NB4 (cell line): ENCODE measurements around the gene SAP30L.

Experiments used
- DNase-seq: peaks from one replicate; pipeline ENCODE4 v3.0.0; 2010; ENCODE audit warnings: low read depth
- H3K4me3 ChIP-seq: one replicate; pipeline ENCODE4 v1.5.1; 2011; ENCODE audit warnings: mild to moderate bottlenecking, low read depth, low read length, moderate library complexity
- MYC ChIP-seq: IDR thresholded peaks from 2 replicates; pipeline ENCODE4 v1.6.1; 2011; ENCODE audit warnings: low read depth, low read length
- POLR2A ChIP-seq: IDR thresholded peaks from 2 replicates; pipeline ENCODE4 v1.6.1; 2011; ENCODE audit warnings: mild to moderate bottlenecking; ENCODE audit not compliant: insufficient read length; ENCODE audit errors: extremely low read depth
- TF ChIP-seq, protein P1 (sequence below): IDR thresholded peaks from one replicate; pipeline ENCODE4 v1.5.1; 2012; ENCODE audit warnings: low read depth, low read length
- TF ChIP-seq, protein P2 (sequence below): IDR thresholded peaks from 2 replicates; pipeline ENCODE4 v1.6.1; 2011; ENCODE audit warnings: low read depth, low read length

Gene SAP30L

DNA sequence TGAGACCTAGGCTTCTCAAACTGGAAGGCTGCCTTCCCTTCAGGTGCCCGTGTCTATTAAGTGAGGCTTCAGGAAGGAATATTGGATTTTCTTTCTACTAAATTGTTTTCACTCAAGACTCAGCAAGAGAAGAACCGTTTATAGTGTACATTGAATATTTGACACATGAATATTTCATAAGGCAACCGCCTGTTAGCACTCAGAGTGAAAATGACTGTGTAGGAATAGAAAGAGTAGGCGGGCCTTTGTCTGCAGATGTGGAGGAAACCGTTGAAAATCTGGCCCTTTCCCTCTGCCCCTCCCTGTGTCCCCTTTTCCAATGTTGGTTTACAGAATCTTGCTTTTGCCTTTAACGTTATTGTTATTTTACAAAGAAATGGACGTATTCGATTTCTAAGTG lies 6.2 kb downstream of the SAP30L start:
- TF ChIP-seq, protein P1, sequence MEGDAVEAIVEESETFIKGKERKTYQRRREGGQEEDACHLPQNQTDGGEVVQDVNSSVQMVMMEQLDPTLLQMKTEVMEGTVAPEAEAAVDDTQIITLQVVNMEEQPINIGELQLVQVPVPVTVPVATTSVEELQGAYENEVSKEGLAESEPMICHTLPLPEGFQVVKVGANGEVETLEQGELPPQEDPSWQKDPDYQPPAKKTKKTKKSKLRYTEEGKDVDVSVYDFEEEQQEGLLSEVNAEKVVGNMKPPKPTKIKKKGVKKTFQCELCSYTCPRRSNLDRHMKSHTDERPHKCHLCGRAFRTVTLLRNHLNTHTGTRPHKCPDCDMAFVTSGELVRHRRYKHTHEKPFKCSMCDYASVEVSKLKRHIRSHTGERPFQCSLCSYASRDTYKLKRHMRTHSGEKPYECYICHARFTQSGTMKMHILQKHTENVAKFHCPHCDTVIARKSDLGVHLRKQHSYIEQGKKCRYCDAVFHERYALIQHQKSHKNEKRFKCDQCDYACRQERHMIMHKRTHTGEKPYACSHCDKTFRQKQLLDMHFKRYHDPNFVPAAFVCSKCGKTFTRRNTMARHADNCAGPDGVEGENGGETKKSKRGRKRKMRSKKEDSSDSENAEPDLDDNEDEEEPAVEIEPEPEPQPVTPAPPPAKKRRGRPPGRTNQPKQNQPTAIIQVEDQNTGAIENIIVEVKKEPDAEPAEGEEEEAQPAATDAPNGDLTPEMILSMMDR, result no peak
- no peak for TF ChIP-seq POLR2A
- no peak for TF ChIP-seq MYC
- TF ChIP-seq, protein P2, sequence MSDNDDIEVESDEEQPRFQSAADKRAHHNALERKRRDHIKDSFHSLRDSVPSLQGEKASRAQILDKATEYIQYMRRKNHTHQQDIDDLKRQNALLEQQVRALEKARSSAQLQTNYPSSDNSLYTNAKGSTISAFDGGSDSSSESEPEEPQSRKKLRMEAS, result no peak
- no peak overlapping the region for H3K4me3 ChIP-seq
- DNase-seq, result no peak

DNA sequence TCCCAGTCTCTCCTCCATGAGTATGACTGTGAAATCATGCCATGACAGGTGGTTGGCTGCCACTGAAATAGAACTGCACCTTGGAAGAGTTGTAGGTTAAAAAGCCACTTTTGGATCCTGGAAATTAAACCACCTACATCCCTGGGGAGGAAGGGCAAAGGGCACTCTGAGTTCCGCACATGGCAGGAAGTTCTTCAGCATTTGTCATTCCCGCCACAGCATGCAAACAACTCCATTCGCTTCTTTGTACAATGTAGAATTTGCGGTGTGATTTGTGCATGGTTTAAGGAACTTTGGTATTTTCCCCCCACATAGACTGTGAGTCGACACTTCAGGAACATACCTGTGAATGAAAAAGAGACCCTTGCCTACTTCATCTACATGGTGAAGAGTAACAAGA lies 9.8 kb downstream of the SAP30L start:
- TF ChIP-seq, protein P1, result no peak
- TF ChIP-seq MYC (no peak), POLR2A (no peak)
- TF ChIP-seq, protein P2, result no peak
- no peak for DNase-seq
- H3K4me3 ChIP-seq, result no peak overlapping the region

DNA sequence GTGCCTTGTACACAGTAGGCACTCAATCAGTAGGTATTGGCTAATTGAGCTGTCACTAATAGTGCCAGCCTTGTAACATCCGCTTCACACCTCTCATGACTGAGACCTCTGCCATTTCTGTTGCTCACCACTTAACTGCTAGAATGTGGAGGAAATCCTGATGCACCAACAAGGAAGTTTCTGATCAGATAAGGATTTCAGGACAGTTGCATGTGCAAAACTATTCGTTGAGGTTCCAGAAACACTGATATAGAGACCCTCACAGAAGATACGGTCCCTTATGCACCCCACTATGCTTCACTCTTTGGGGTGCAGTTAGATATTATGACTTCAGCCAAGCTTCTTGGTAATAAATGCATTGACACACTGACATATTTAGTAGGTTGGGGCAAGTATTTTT lies 10.7 kb downstream of the SAP30L start:
- H3K4me3 ChIP-seq, result no peak overlapping the region
- TF ChIP-seq, protein P2, result no peak
- no peak for TF ChIP-seq POLR2A
- TF ChIP-seq MYC, result no peak
- TF ChIP-seq, protein P1, result no peak
- no peak for DNase-seq

DNA sequence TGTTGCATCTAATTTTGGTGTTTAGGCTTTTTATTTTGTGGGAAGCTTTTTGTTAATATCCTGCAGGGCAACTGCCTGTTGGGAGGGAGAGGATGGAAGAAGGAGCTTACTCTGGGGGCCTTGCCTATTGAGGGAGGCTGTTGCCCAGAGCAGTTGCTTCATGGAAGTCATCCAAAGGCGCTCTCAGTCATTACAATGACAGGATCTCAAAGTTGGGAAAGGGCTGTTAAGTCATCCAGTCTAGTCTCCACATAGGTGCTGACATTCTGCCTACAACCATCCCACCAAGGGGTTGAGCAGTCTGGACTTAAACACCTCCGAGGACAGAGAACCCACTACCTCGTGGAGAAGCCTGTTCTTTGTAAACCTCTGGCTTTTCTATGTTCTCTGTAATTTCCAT lies 13.2 kb downstream of the SAP30L start:
- H3K4me3 ChIP-seq, result no peak overlapping the region
- no peak for DNase-seq
- TF ChIP-seq POLR2A (no peak), MYC (no peak)
- TF ChIP-seq, protein P1, result no peak
- TF ChIP-seq, protein P2, result no peak

DNA sequence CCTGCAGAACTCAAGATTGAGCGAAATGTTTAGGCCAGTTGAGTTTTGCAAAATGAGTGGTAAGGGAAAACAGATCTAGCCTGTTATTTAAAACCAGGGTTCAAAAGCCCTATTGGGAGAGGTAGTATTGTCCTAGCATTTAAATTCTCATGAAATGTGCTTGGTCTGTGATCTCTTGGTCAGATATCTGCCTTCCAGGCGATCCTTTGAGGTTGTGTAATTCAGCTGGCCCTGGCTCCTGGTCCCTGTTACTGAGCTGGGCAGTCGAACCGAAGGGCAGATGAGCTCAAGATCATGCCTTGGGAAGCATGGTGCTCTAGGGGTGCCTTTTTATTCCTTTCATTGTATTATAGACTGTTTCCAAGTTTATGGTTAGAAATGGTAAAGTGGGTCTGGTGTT lies 14.4 kb downstream of the SAP30L start:
- TF ChIP-seq MYC (no peak), POLR2A (no peak)
- TF ChIP-seq, protein P2, result no peak
- TF ChIP-seq, protein P1, result no peak
- DNase-seq, result no peak

GRCh38 chr5:154461531-154461930 lies 15.7 kb downstream of the SAP30L start:
- peak; percentile 36 for DNase-seq
- no peak for TF ChIP-seq POLR2A
- H3K4me3 ChIP-seq, result no peak overlapping the region

More for the DNA sequence above, 14.4 kb downstream of the SAP30L start:
- H3K4me3 ChIP-seq, result no peak overlapping the region
